H9 (cell line): ENCODE results near the gene IL16. TPM values are rescaled to one million over a fixed set of nuclear protein-coding genes. Genes with fewer than 3 reads are reported as not detected.

Source experiments
- DNase-seq: peaks from one replicate; pipeline ENCODE4 v3.0.0-alpha.2; 2017
- H2AFZ ChIP-seq: one replicate; pipeline ENCODE4 v1.6.1; 2013; ENCODE audit warnings: mild to moderate bottlenecking, low read length, control low read depth, moderate library complexity
- H2AK5ac ChIP-seq: 2 replicates; pipeline ENCODE4 v1.6.1; 2013; ENCODE audit warnings: low read length, control low read depth, mixed read lengths; ENCODE audit not compliant: insufficient read length
- H2BK120ac ChIP-seq: one replicate; pipeline ENCODE4 v1.6.1; 2013; ENCODE audit warnings: low read depth, mild to moderate bottlenecking, low read length, control low read depth, inconsistent platforms; ENCODE audit not compliant: poor library complexity, severe bottlenecking
- H2BK12ac ChIP-seq: 2 replicates; pipeline ENCODE4 v1.6.1; 2013; ENCODE audit warnings: low read length, control low read depth, mixed read lengths, low read depth; ENCODE audit not compliant: insufficient read length
- H2BK15ac ChIP-seq: 2 replicates; pipeline ENCODE4 v1.6.1; 2013; ENCODE audit warnings: low read depth, low read length, control low read depth
- H2BK20ac ChIP-seq: one replicate; pipeline ENCODE4 v1.6.1; 2013; ENCODE audit warnings: low read depth, mild to moderate bottlenecking, low read length, control low read depth, inconsistent platforms; ENCODE audit not compliant: poor library complexity, severe bottlenecking
- H2BK5ac ChIP-seq: 2 replicates; pipeline ENCODE4 v1.6.1; 2013; ENCODE audit warnings: low read length, control low read depth, mixed read lengths; ENCODE audit not compliant: insufficient read length
- H3K14ac ChIP-seq: 2 replicates; pipeline ENCODE4 v1.6.1; 2013; ENCODE audit warnings: low read length, control low read depth; ENCODE audit not compliant: insufficient read depth
- H3K18ac ChIP-seq: 2 replicates; pipeline ENCODE4 v1.6.1; 2013; ENCODE audit warnings: low read depth, mild to moderate bottlenecking, mixed read lengths, low read length, control low read depth; ENCODE audit not compliant: insufficient read length
- H3K23ac ChIP-seq: 2 replicates; pipeline ENCODE4 v1.6.1; 2013; ENCODE audit warnings: low read length, control low read depth, mixed read lengths, low read depth; ENCODE audit not compliant: insufficient read length
- H3K23me2 ChIP-seq: 2 replicates; pipeline ENCODE4 v1.6.1; 2013; ENCODE audit warnings: low read depth, mild to moderate bottlenecking, mixed read lengths, low read length, control low read depth; ENCODE audit not compliant: insufficient read length, poor library complexity, severe bottlenecking
- H3K27ac ChIP-seq: 2 replicates; pipeline ENCODE4 v1.5.1; 2013; ENCODE audit warnings: low read length, control low read depth, mixed read lengths, low read depth; ENCODE audit not compliant: insufficient read length
- H3K27me3 ChIP-seq: 2 replicates; pipeline ENCODE4 v1.6.1; 2013; ENCODE audit warnings: low read length, control low read depth, inconsistent platforms; ENCODE audit not compliant: insufficient read depth
- H3K4ac ChIP-seq: 2 replicates; pipeline ENCODE4 v1.6.1; 2013; ENCODE audit warnings: low read depth, mild to moderate bottlenecking, control low read depth, inconsistent platforms, low read length, moderate library complexity
- H3K4me1 ChIP-seq: 2 replicates; pipeline ENCODE4 v1.6.1; 2013; ENCODE audit warnings: low read length, control low read depth, inconsistent platforms; ENCODE audit not compliant: insufficient read depth
- H3K4me2 ChIP-seq: 2 replicates; pipeline ENCODE4 v1.6.1; 2013; ENCODE audit warnings: low read length, control low read depth, mixed read lengths; ENCODE audit not compliant: insufficient read length, insufficient read depth
- H3K56ac ChIP-seq: 2 replicates; pipeline ENCODE4 v1.6.1; 2013; ENCODE audit warnings: low read depth, mild to moderate bottlenecking, mixed read lengths, low read length, control low read depth; ENCODE audit not compliant: insufficient read length
- H3K79me1 ChIP-seq: 2 replicates; pipeline ENCODE4 v1.6.1; 2013; ENCODE audit warnings: low read depth, mild to moderate bottlenecking, moderate library complexity, low read length, control low read depth, inconsistent platforms; ENCODE audit not compliant: insufficient read depth, poor library complexity, severe bottlenecking
- H3K79me2 ChIP-seq: 2 replicates; pipeline ENCODE4 v1.6.1; 2013; ENCODE audit warnings: low read length, control low read depth, inconsistent platforms; ENCODE audit not compliant: insufficient read depth
- H3K9ac ChIP-seq: 2 replicates; pipeline ENCODE4 v1.6.1; 2013; ENCODE audit warnings: low read length, control low read depth, mixed read lengths; ENCODE audit not compliant: insufficient read length; ENCODE audit errors: extremely low read depth
- H3K9me3 ChIP-seq: one replicate; pipeline ENCODE4 v1.6.1; 2013; ENCODE audit warnings: low read depth, low read length, inconsistent platforms; ENCODE audit not compliant: control insufficient read depth
- H3T11ph ChIP-seq: one replicate; pipeline ENCODE4 v1.6.1; 2013; ENCODE audit warnings: mild to moderate bottlenecking, low read length, control low read depth, inconsistent platforms
- H4K20me1 ChIP-seq: one replicate; pipeline ENCODE4 v1.6.1; 2013; ENCODE audit not compliant: control insufficient read depth, insufficient read length, insufficient read depth
- H4K5ac ChIP-seq: 2 replicates; pipeline ENCODE4 v1.6.1; 2013; ENCODE audit warnings: low read depth, mild to moderate bottlenecking, mixed read lengths, low read length, control low read depth; ENCODE audit not compliant: insufficient read length
- H4K8ac ChIP-seq: replicated peaks from 2 replicates; pipeline ENCODE4 v1.6.1; 2013; ENCODE audit warnings: low read length, control low read depth, mixed read lengths, low read depth; ENCODE audit not compliant: insufficient read length
- H4K91ac ChIP-seq: 2 replicates; pipeline ENCODE4 v1.6.1; 2013; ENCODE audit warnings: low read depth, mild to moderate bottlenecking, moderate library complexity, mixed read lengths, low read length, control low read depth; ENCODE audit not compliant: insufficient read length
- H3K27ac Mint-ChIP-seq, 3 experiments: 2 replicates in 2 of 3; 3 replicates in 1 of 3; pipeline ENCODE4 v1.8.0; 2020 to 2021; ENCODE audit warnings: mixed read lengths in 3 of 3, mild to moderate bottlenecking in 1 of 3, moderate library complexity in 1 of 3
- H3K27me3 Mint-ChIP-seq: 2 replicates; pipeline ENCODE4 v1.8.0; 2021; ENCODE audit warnings: low read depth, mild to moderate bottlenecking, moderate library complexity, mixed read lengths
- H3K36me3 Mint-ChIP-seq, 3 experiments: 2 replicates in 2 of 3; 3 replicates in 1 of 3; pipeline ENCODE4 v1.8.0; 2020 to 2021; ENCODE audit warnings: low read depth in 3 of 3, mixed read lengths in 3 of 3; ENCODE audit not compliant: insufficient read depth in 1 of 3
- H3K4me1 Mint-ChIP-seq, 2 experiments: 2 replicates each; pipeline ENCODE4 v1.8.0; 2020; ENCODE audit warnings: mixed read lengths in 2 of 2
- H3K4me3 Mint-ChIP-seq, 2 experiments: 2 replicates in 1 of 2; 3 replicates in 1 of 2; pipeline ENCODE4 v1.8.0; 2020 to 2021; ENCODE audit warnings: mild to moderate bottlenecking in 2 of 2, mixed read lengths in 2 of 2, moderate library complexity in 1 of 2
- H3K9me3 Mint-ChIP-seq, 2 experiments: 2 replicates in 1 of 2; 3 replicates in 1 of 2; pipeline ENCODE4 v1.8.0; 2020; ENCODE audit warnings: mild to moderate bottlenecking in 2 of 2, mixed read lengths in 2 of 2, moderate library complexity in 1 of 2
- CTCF ChIP-seq: fragments of 200-600 bp; sonication (generic); conservative IDR thresholded peaks from 3 replicates; pipeline ENCODE4 v1.8.0; 2021; ENCODE audit warnings: antibody characterized with exemption, mild to moderate bottlenecking
- WGBS: extraction: QIAGEN DNeasy Blood & Tissue Kit; methylation state at CpG from one replicate; pipeline ENCODE4 v1.1.7; 2013; ENCODE audit warnings: missing lambda C conversion rate, low lambda C conversion rate, mixed read lengths; ENCODE audit not compliant: insufficient read length; ENCODE audit errors: extremely low coverage; 5-methylcytosine and 5-hydroxymethylcytosine counted together
- total RNA-seq: library from RNA; stranded (reverse); gene quantifications from 2 replicates; pipeline ENCODE4 v1.2.1, GENCODE V29; 2021

IL16 gene
- total RNA-seq, 1 experiment from 2014 or later: 0.28 TPM

DNA sequence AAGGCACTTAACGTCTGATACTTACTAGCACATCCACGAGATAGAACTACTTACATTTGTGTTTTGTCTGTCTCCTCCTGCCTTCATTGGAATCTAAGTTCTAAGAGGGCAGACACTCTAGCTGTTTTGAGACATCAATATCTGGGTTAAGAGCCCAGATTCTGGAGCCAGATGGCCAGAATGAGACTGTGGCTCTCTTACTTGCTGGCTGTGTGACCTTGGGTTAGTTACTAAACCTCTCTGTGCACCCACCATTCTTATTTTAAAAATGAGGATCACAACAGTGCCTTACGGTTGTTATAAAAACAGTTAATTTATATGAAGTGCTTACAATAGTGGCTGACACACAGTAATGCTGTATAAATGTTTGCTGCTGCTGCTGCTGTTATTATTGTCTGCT, 119.6 kb downstream of the IL16 start:
- Histone ChIP-seq H3K23ac (no peak overlapping the region), H3K23me2 (no peaks in the 10 kb centered on the region), H4K20me1 (no peaks in the 10 kb centered on the region), H2AFZ (no peak overlapping the region), H2AK5ac (no peak overlapping the region), H4K5ac (no peak overlapping the region), H3K79me2 (no peaks in the 10 kb centered on the region), H3K56ac (no peak overlapping the region), H2BK20ac (no peak overlapping the region), H2BK5ac (no peak overlapping the region), H3K14ac (no peak overlapping the region), H3K79me1 (no peaks in the 10 kb centered on the region), H2BK12ac (no peak overlapping the region), H2BK120ac (no peak overlapping the region), H3K27ac (no peak overlapping the region), H3K4ac (no peak overlapping the region), H3K9ac (no peak overlapping the region), H3K18ac (no peak overlapping the region), H4K8ac (no peak overlapping the region), H3K4me2 (no peak overlapping the region), H3K4me1 (no peaks in the 10 kb centered on the region), H3K9me3 (no peaks in the 10 kb centered on the region), H3T11ph (no peak overlapping the region), H2BK15ac (no peak overlapping the region), H3K27me3 (no peaks in the 10 kb centered on the region), H4K91ac (no peak overlapping the region)
- H3K27ac Mint-ChIP-seq: no peak overlapping the region; a peak in 1 of 7 replicates
- no peaks in the 10 kb centered on the region for H3K9me3 Mint-ChIP-seq
- H3K27me3 Mint-ChIP-seq: no peaks in the 10 kb centered on the region
- WGBS: no CpG with 5 or more reads among the region's 3 CpGs
- DNase-seq: no peak
- H3K4me1 Mint-ChIP-seq: no peaks in the 10 kb centered on the region
- H3K36me3 Mint-ChIP-seq: peaks cover 13 to 35% (median 24%) of the 10 kb centered on the region in 3 experiments
- TF ChIP-seq CTCF: no peak
- H3K4me3 Mint-ChIP-seq: no peak overlapping the region
